ENCODE measurements around the gene CNTN4. TPM values are rescaled to one million over a fixed set of nuclear protein-coding genes. Genes with fewer than 3 reads are reported as not detected.

The CNTN4 gene
- total and polyA plus RNA-seq, 2 of the 8 experiments (the other 6 are each of a cell fraction or from before 2014, with no cell fraction given), result 0.41 to 2.2 TPM

GRCh38 chr3:2657971-2658370, 559.3 kb downstream of the CNTN4 start:
- no peaks in the 10 kb centered on the region for H3K79me2 ChIP-seq (ENCODE audit: control insufficient read depth in 1 of 2, insufficient read depth in 2 of 2, low read length in 2 of 2)
- no peaks in the 10 kb centered on the region for H3K79me1 ChIP-seq (ENCODE audit: low read depth, low read length)
- no peak overlapping the region for H3K56ac ChIP-seq (replicated peaks; ENCODE audit: insufficient read length, low read depth, low read length)
- H3K36me3 ChIP-seq (ENCODE audit: control insufficient read depth in 2 of 4, insufficient read depth in 4 of 4, low read length in 3 of 4), result no peaks in the 10 kb centered on the region
- FAIRE-seq (no peak), DNase-seq (ENCODE audit: low read depth in 1 of 2, low spot score in 2 of 2) (no peak)
- H2BK12ac ChIP-seq (ENCODE audit: low read depth, low read length), result no peak overlapping the region
- no peak overlapping the region for H3K4ac ChIP-seq (replicated peaks; ENCODE audit: insufficient read length, low read depth, low read length)
- H3K14ac ChIP-seq (ENCODE audit: insufficient read length), result no peak overlapping the region
- H3K27ac ChIP-seq (ENCODE audit: low read depth, low read length), result no peak overlapping the region
- H3K4me3 ChIP-seq (ENCODE audit: extremely low read depth in 1 of 4, insufficient read depth in 2 of 4, low read depth in 3 of 4, low read length in 4 of 4), result no peak overlapping the region
- no peak overlapping the region for H3K4me2 ChIP-seq (ENCODE audit: insufficient read depth in 1 of 2, low read depth in 2 of 2, low read length in 2 of 2)
- H2BK5ac ChIP-seq (ENCODE audit: low read depth, low read length), result no peak overlapping the region; the same call in 1 of the 2 replicates
- no peak overlapping the region for H2BK120ac ChIP-seq (replicated peaks; ENCODE audit: low read depth, low read length)
- peaks cover 2 to 25% (median 10%) of the 10 kb centered on the region in 4 experiments for H3K4me1 ChIP-seq (replicated peaks in 1 of 4; ENCODE audit: control insufficient read depth in 3 of 4, insufficient read depth in 4 of 4, low read length in 3 of 4)
- H2AK5ac ChIP-seq (ENCODE audit: low read depth, low read length), result no peak overlapping the region
- H3K27me3 ChIP-seq (replicated peaks in 1 of 4; ENCODE audit: control insufficient read depth in 3 of 4, extremely low read depth in 1 of 4, insufficient read depth in 3 of 4, low read length in 3 of 4), result no peaks in the 10 kb centered on the region
- no peak overlapping the region; the same call in 1 of the 2 replicates for H4K8ac ChIP-seq (ENCODE audit: extremely low read depth, insufficient read depth, low read length)
- H3K18ac ChIP-seq (ENCODE audit: extremely low read depth, low read length), result no peak overlapping the region
- no peak overlapping the region for H2BK15ac ChIP-seq (ENCODE audit: low read length)
- no peak overlapping the region for H4K5ac ChIP-seq (ENCODE audit: insufficient read length, low read depth, low read length)
- no peak overlapping the region for H3K9ac ChIP-seq (replicated peaks in 1 of 4; ENCODE audit: extremely low read depth in 1 of 4, low read depth in 3 of 4, low read length in 3 of 4)
- H2AFZ ChIP-seq (ENCODE audit: low read length), result 0 out of 2 replicates have a peak overlapping the region, but pooled peaks have one; percentile 41
- no peak overlapping the region for H2BK20ac ChIP-seq (ENCODE audit: low read length)
- WGBS, 2 experiments (ENCODE audit: extremely low coverage in 1 of 2, insufficient coverage in 1 of 2, insufficient read length in 1 of 2, insufficient replicate concordance in 2 of 2, low coverage in 1 of 2, low lambda C conversion rate in 2 of 2, missing lambda C conversion rate in 1 of 2), result 77% methylated on average over 6 of the region's 6 CpGs; no CpG with 5 or more reads in 1 of the 2 experiments
- ChIA-PET CTCF (ENCODE audit: partially characterized antibody) (interaction anchor here (1.1 to 1.5 kb wide), 2 partner anchors 11 to 30 kb away, joined by 3 to 4 read pairs; no protein-coding TSS in a partner anchor), POLR2A (ENCODE audit: partially characterized antibody) (no interaction called here)
- no peaks in the 10 kb centered on the region for H4K20me1 ChIP-seq (replicated peaks in 1 of 2; ENCODE audit: control insufficient read depth in 1 of 2, insufficient read depth in 2 of 2, low read length in 2 of 2)
- H4K91ac ChIP-seq (replicated peaks; ENCODE audit: insufficient read length, low read length), result no peak overlapping the region
- no peaks in the 10 kb centered on the region for H3K23me2 ChIP-seq (ENCODE audit: low read depth, low read length)
- H3K23ac ChIP-seq (ENCODE audit: insufficient read length), result no peak overlapping the region
- H3K9me3 ChIP-seq (ENCODE audit: insufficient read depth in 2 of 2, low read depth in 1 of 2, low read length in 1 of 2), result no peaks in the 10 kb centered on the region
- TF ChIP-seq NRF1 (IDR thresholded peaks at IDR 0.05; ENCODE audit: low read depth, low read length), result no peak
- no peak for TF ChIP-seq POLR2A (IDR thresholded peaks at IDR 0.05; ENCODE audit: control extremely low read depth in 1 of 2, low read depth in 2 of 2, low read length in 2 of 2)
- no peak for TF ChIP-seq POLR2AphosphoS5 (IDR thresholded peaks at IDR 0.05; ENCODE audit: low read depth, low read length)
- no peak for TF ChIP-seq BRCA1 (IDR thresholded peaks at IDR 0.05; ENCODE audit: low read depth, low read length)
- TF ChIP-seq SP2 (IDR thresholded peaks at IDR 0.05; ENCODE audit: low read length), result no peak
- no peak for TF ChIP-seq YY1 (IDR thresholded peaks at IDR 0.05; ENCODE audit: low read depth, low read length)
- TF ChIP-seq EZH2 (IDR thresholded peaks at IDR 0.05; ENCODE audit: low read depth, low read length, severe bottlenecking), result no peak
- no peak for TF ChIP-seq RNF2 (IDR thresholded peaks at IDR 0.05; ENCODE audit: borderline replicate concordance, low read depth, low read length, missing control alignments, poor library complexity, severe bottlenecking)
- no peak for TF ChIP-seq ASH2L (IDR thresholded peaks at IDR 0.05; ENCODE audit: low read length)
- no peak for TF ChIP-seq ATF2 (IDR thresholded peaks at IDR 0.05; ENCODE audit: low read length)
- TF ChIP-seq RAD21 (IDR thresholded peaks at IDR 0.05 in 1 of 2, conservative IDR thresholded peaks at IDR 0.05 in 1 of 2; ENCODE audit: low read depth in 2 of 2, low read length in 2 of 2), result no peak
- no peak for TF ChIP-seq JUND (IDR thresholded peaks at IDR 0.05; ENCODE audit: low read length)
- no peak for TF ChIP-seq TAF1 (IDR thresholded peaks at IDR 0.05; ENCODE audit: low read depth, low read length)
